Measurements from ENCODE around the gene MAGI1.

DNA sequence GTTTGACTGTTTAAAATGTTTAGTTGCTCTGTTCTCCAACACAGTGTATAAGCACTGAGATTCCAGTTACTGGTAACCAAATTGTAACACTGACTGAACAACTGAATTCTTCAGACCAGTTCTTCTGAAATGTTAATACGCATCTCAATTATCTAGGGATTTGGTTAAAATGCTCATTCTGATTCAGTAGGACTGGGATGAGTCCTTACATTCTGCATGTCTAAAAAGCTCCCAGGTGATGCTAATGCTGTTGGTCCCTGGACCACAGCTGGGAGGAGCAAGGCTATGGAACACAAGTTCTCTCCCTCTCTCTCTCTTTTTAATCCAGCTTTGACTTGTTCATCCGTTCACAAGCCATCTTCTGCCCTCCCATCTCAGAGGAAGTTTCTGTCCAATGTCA, 380.3 kb downstream of the MAGI1 start:
- TF ChIP-seq ZNF70 (CRISPR knock-in tag; IDR thresholded peaks at IDR 0.05) (no peak), ZNF8 (CRISPR knock-in tag; IDR thresholded peaks at IDR 0.05) (no peak), ZNF565 (CRISPR knock-in tag; conservative IDR thresholded peaks at IDR 0.05; ENCODE audit: low read depth) (no peak)
- TF ChIP-seq, protein P1, sequence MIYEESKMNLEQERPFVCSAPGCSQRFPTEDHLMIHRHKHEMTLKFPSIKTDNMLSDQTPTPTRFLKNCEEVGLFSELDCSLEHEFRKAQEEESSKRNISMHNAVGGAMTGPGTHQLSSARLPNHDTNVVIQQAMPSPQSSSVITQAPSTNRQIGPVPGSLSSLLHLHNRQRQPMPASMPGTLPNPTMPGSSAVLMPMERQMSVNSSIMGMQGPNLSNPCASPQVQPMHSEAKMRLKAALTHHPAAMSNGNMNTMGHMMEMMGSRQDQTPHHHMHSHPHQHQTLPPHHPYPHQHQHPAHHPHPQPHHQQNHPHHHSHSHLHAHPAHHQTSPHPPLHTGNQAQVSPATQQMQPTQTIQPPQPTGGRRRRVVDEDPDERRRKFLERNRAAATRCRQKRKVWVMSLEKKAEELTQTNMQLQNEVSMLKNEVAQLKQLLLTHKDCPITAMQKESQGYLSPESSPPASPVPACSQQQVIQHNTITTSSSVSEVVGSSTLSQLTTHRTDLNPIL (CRISPR knock-in tag; IDR thresholded peaks at IDR 0.05; ENCODE audit: low read depth) = no peak
